Effector memory CD8-positive, alpha-beta T cell (primary cell): ENCODE measurements around the gene DBNL.
A peak's percentile ranks its signal among the peaks of the same experiment; 100 is the strongest.
"Not testable (repeated sequence)": the region's sequence is repeated elsewhere in the genome, so short reads cannot be mapped to it uniquely, and the experiment has no call there.

Source experiments
- ATAC-seq: fragments of 150-1000 bp; cut with Tn5 transposase; replicated peaks from 2 replicates; pipeline ENCODE4 v1.10.0; 2021; ENCODE audit warnings: mild to moderate bottlenecking, moderate library complexity
- DNase-seq, 3 experiments: peaks; one replicate each; pipeline ENCODE4 v3.0.0; 2021
- H3K27ac Mint-ChIP-seq, 2 donors: one replicate each; pipeline ENCODE4 v1.8.0; 2022; ENCODE audit warnings: mild to moderate bottlenecking in 2 of 2, mixed read lengths in 2 of 2, moderate library complexity in 2 of 2
- H3K27me3 Mint-ChIP-seq, 2 donors: one replicate each; pipeline ENCODE4 v1.8.0; 2022; ENCODE audit warnings: mixed read lengths in 2 of 2
- H3K36me3 Mint-ChIP-seq: one replicate; pipeline ENCODE4 v1.8.0; 2022; ENCODE audit warnings: mild to moderate bottlenecking, moderate library complexity, mixed read lengths; ENCODE audit not compliant: insufficient read depth
- H3K4me1 Mint-ChIP-seq, 2 donors: one replicate each; pipeline ENCODE4 v1.8.0; 2022; ENCODE audit warnings: low read depth in 2 of 2, mixed read lengths in 2 of 2
- H3K4me3 Mint-ChIP-seq, 2 donors: one replicate each; pipeline ENCODE4 v1.8.0; 2022; ENCODE audit warnings: mild to moderate bottlenecking in 2 of 2, mixed read lengths in 2 of 2, moderate library complexity in 2 of 2
- H3K9me3 Mint-ChIP-seq, 2 donors: one replicate each; pipeline ENCODE4 v1.8.0; 2022; ENCODE audit warnings: mixed read lengths in 2 of 2

Gene DBNL

DNA sequence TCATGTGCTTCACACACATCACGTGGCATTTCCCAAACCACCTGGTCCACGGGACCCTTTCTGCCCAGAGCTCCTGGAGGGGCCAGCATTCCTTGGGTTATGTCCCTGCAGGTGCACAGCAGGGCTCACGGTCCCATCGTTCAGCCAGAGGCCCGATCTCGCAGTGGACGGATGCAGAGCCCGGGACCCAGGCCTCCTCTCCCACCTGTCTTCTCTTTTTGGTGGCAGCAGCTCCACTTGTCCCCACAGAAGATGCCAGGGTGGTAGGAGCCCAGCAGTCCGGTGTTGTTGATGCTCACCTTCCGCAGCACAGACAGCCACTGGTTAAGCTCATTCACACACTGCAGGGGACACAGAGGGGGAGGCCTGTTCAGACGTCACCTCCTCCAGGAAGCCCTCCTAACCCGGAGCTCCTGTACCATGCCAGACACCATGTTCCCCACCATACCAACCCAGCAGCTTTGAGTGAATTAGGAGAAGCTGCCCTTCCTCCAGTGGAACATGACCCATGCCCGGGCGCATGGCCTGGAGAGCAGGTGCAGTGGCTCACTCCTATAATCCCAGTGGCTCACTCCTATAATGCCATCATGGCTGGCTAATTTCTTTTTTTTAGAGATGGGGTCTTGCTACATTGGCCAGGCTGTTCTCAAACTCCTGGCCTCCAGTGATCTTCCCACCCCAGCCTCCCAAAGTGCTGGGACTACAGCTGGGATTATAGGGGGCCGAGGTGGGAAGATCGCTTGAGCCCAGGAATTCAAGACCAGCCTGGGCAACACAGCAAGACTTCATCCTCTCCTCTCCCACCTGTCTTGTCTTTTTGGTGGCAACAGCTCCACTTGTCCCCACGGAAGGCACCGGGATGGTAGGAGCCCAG is 10.3 kb upstream of the DBNL start:
- H3K36me3 Mint-ChIP-seq, ATAC-seq, H3K4me3 Mint-ChIP-seq, H3K27me3 Mint-ChIP-seq, H3K4me1 Mint-ChIP-seq, H3K27ac Mint-ChIP-seq, H3K9me3 Mint-ChIP-seq, DNase-seq: not testable (repeated sequence)

GRCh38 chr7:44036364-44036763 is 8.1 kb upstream of the DBNL start:
- not testable (repeated sequence) for H3K36me3 Mint-ChIP-seq, H3K27me3 Mint-ChIP-seq, H3K9me3 Mint-ChIP-seq, H3K4me1 Mint-ChIP-seq, H3K4me3 Mint-ChIP-seq
- DNase-seq (peak in 2 of 3 experiments; percentile 26 to 31), ATAC-seq (peak; percentile 4)
- peak overlapping the region in 1 of 2 donors; percentile 74 for H3K27ac Mint-ChIP-seq

- H3K27me3 Mint-ChIP-seq, H3K36me3 Mint-ChIP-seq, ATAC-seq, H3K9me3 Mint-ChIP-seq, DNase-seq, H3K4me1 Mint-ChIP-seq: not testable (repeated sequence)
- H3K4me3 Mint-ChIP-seq, result peak overlapping the region in 1 of 2 donors; percentile 10
- H3K27ac Mint-ChIP-seq, result peak overlapping the region in 1 of 2 donors; percentile 53
Measured at GRCh38 chr7:44037951-44038350, 6.6 kb upstream of the DBNL start.

DNA sequence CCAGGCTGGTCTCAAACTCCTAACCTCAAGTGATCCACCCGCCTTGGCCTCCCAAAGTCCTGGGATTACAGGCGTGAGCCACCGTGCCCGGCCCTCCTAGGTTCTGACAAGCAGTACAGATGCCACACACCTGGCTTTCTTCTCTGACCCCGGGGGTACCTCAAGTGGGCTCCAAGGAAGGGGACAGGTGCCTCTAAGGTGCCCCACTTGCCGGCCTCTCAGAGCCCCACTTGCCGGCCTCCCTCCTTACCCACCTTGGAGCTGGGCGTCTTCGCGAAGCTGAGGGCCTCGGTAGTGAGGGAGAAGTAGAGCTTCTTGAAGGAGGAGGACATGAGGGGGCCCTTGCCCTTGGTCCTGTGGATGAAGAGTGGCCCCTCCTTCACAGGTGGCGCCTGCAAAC is 5.9 kb upstream of the DBNL start:
- H3K9me3 Mint-ChIP-seq, H3K4me3 Mint-ChIP-seq, H3K36me3 Mint-ChIP-seq, ATAC-seq, H3K4me1 Mint-ChIP-seq, H3K27me3 Mint-ChIP-seq, DNase-seq: not testable (repeated sequence)
- peak overlapping the region; percentile 53 to 67 for H3K27ac Mint-ChIP-seq

DNA sequence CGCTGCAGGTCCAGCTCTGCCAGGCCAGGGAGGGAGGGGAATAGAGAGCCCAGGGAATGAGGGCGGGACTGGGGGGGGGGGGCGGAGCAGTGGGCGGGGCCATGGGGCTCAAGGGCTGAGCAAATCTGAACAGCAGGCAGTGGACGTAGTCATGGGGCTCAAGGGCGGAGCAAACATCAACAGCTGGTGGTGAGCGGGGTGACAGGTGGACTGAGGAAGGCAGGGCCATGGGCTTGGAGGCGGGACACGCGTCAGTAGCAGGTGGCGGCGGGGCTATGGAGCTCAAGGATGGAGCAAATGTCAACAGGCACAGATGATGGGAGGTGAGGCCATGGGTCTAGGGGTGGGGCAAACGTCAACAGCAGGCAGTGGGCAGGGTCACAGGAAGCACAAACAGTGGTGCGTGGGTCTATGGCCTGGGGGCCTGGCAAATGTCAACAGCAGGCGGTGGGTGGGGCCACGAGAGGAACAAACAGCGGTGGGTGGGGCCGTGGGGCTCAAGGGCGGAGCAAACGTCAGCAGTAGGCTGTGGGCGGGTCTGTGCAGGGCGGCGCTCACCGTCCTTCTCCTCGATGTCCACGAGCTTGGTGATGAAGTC is 5.4 kb upstream of the DBNL start:
- peak; percentile 75 to 89 (median 87) for DNase-seq
- Mint-ChIP-seq H3K4me1 (peaks cover 0 to 14% of the 10 kb centered on the region in 2 donors), H3K4me3 (peak overlapping the region; percentile 9 to 63), H3K27ac (peak overlapping the region in 1 of 2 donors; percentile 67)
- H3K27me3 Mint-ChIP-seq, H3K36me3 Mint-ChIP-seq, H3K9me3 Mint-ChIP-seq: not testable (repeated sequence)
- ATAC-seq, result peak; percentile 66

DNA sequence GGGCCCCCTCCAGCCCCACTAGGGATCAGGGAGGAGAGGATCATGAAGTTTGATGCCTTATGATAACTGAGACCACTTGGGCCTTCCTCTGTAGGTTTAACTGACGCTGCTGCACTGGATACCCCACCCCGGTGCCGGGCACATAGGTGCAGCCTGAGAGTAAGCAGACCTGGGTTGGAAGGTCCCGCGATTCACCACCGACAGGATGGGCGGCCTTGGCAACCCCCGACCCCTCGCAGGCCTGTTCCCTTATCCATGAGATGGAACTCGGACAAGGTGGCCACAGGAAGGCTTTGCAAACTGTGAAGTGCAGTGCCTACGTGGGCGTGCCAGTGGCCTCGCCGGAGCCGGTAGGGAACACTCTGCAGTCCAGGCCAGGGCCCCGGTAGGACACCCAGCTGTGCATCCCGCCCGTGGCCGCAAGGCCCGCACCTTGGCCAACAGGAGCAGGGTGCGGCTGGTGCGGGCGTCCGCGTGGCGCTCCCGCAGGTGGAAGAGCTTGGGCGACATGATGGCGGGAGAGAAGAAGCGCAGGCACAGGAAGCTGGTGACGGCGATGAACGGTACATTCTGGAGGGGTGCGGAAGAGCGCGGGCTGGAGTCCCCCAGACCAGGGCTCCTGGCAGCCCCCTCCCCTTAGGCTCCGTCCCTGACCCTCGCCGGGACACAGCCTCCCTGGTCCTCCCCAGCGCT is 4.6 kb upstream of the DBNL start:
- Mint-ChIP-seq H3K27ac (peak overlapping the region in 1 of 2 donors; percentile 82), H3K4me3 (peak overlapping the region; percentile 67 to 81), H3K4me1 (peaks cover 0 to 14% of the 10 kb centered on the region in 2 donors)
- H3K9me3 Mint-ChIP-seq, H3K36me3 Mint-ChIP-seq, DNase-seq, H3K27me3 Mint-ChIP-seq: not testable (repeated sequence)
- peak; percentile 35 for ATAC-seq

- H3K27ac Mint-ChIP-seq, result peak overlapping the region; percentile 49 to 82
- peak overlapping the region; percentile 67 to 81 for H3K4me3 Mint-ChIP-seq
- DNase-seq, result peak; percentile 40 to 62 (median 57)
- H3K9me3 Mint-ChIP-seq, H3K27me3 Mint-ChIP-seq: not testable (repeated sequence)
- ATAC-seq, result peak; percentile 63
- peaks cover 3 to 16% of the 10 kb centered on the region in 2 donors for H3K4me1 Mint-ChIP-seq
- peaks cover 15% of the 10 kb centered on the region for H3K36me3 Mint-ChIP-seq
Measured at GRCh38 chr7:44040493-44040891, 4.0 kb upstream of the DBNL start.

- ATAC-seq (no peak), DNase-seq (no peak)
- no peaks in the 10 kb centered on the region for H3K27me3 Mint-ChIP-seq
- H3K36me3 Mint-ChIP-seq, result peaks cover 23% of the 10 kb centered on the region
- H3K27ac Mint-ChIP-seq, result no peak overlapping the region
- H3K4me1 Mint-ChIP-seq, result peaks cover 21 to 33% of the 10 kb centered on the region in 2 donors
- H3K4me3 Mint-ChIP-seq, result peak overlapping the region in 1 of 2 donors; percentile 31
- no peaks in the 10 kb centered on the region for H3K9me3 Mint-ChIP-seq
Measured at GRCh38 chr7:44042221-44042620, 2.3 kb upstream of the DBNL start.

GRCh38 chr7:44043902-44044301 is 600 bp upstream of the DBNL start:
- Mint-ChIP-seq H3K9me3 (no peaks in the 10 kb centered on the region), H3K4me3 (peak overlapping the region; percentile 76 to 84), H3K36me3 (peaks cover 28% of the 10 kb centered on the region), H3K27ac (peak overlapping the region; percentile 93 to 94), H3K4me1 (peaks cover 30 to 45% of the 10 kb centered on the region in 2 donors), H3K27me3 (no peaks in the 10 kb centered on the region)
- DNase-seq (no peak), ATAC-seq (no peak)

- no peaks in the 10 kb centered on the region for H3K9me3 Mint-ChIP-seq
- peaks cover 32 to 48% of the 10 kb centered on the region in 2 donors for H3K4me1 Mint-ChIP-seq
- ATAC-seq (no peak), DNase-seq (peak in 1 of 3 experiments; percentile 21)
- peak overlapping the region; percentile 93 to 94 for H3K27ac Mint-ChIP-seq
- H3K4me3 Mint-ChIP-seq, result peak overlapping the region; percentile 76 to 84
- no peaks in the 10 kb centered on the region for H3K27me3 Mint-ChIP-seq
- H3K36me3 Mint-ChIP-seq, result peaks cover 28% of the 10 kb centered on the region
Measured at GRCh38 chr7:44045226-44046014, 918 bp downstream of the DBNL start.

- H3K27ac Mint-ChIP-seq, result peak overlapping the region; percentile 93 to 94
- no peaks in the 10 kb centered on the region for H3K9me3 Mint-ChIP-seq
- H3K4me3 Mint-ChIP-seq, result peak overlapping the region; percentile 76 to 84
- no peaks in the 10 kb centered on the region for H3K27me3 Mint-ChIP-seq
- peaks cover 33 to 46% of the 10 kb centered on the region in 2 donors for H3K4me1 Mint-ChIP-seq
- peaks cover 33% of the 10 kb centered on the region for H3K36me3 Mint-ChIP-seq
- ATAC-seq, result peak; percentile 78
- DNase-seq, result peak in 2 of 3 experiments; percentile 44 to 50
Measured at GRCh38 chr7:44046321-44047061, 2.0 kb downstream of the DBNL start.

DNA sequence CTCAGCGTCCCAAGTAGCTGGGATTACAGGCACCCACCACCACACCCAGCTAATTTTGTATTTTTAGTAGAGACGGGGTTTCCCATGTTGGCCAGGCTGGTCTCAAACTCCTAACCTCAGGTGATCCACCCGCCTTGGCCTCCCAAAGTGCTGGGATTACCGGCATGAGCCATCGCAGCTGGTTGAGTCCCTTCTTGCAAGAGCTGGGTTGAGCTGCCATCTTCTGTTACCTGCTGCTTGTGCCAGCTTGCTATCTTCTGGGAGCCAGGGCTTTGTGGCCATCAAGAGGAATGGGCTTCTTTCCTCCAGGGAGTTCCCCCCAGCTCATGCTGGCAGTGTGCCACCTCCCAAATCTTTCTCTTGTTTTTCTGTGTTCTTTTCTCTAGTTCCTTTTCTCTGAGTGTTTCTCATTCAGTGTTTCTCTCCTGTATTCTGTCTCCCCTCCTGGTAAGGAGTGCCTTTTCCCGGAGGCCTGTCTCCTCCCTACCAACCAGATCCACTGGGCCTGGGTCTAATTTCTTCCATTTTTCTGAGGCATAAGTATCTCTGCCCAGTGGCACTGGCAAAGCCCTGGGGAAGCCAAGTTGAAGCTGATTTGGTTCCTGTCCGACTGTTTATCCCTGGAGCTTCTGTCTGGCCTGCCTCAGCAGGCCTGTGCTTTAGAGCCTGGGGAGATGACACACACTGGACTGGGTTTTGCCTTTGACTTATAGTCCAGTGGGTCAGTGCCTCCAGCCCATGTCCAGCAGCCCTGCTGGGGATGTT is 3.7 kb downstream of the DBNL start:
- no peak for DNase-seq
- H3K27me3 Mint-ChIP-seq, result no peaks in the 10 kb centered on the region
- peaks cover 49% of the 10 kb centered on the region for H3K36me3 Mint-ChIP-seq
- no peaks in the 10 kb centered on the region for H3K9me3 Mint-ChIP-seq
- H3K4me3 Mint-ChIP-seq, result peak overlapping the region; percentile 41 to 63
- no peak for ATAC-seq
- peaks cover 37 to 50% of the 10 kb centered on the region in 2 donors for H3K4me1 Mint-ChIP-seq
- peak overlapping the region; percentile 46 to 93 for H3K27ac Mint-ChIP-seq
